22Rv1 (cell line): Measurements from ENCODE around the gene CNTLN.

Source experiments
- ZFX ChIP-seq: fragments of 450-650 bp; IDR thresholded peaks from 2 replicates; pipeline ENCODE4 v1.6.1; 2017; ENCODE audit warnings: antibody characterized with exemption, borderline replicate concordance
- TF ChIP-seq, protein P1 (sequence below): fragments of 450-650 bp; IDR thresholded peaks from 2 replicates; pipeline ENCODE4 v1.5.1; 2017; ENCODE audit warnings: mild to moderate bottlenecking

DNA sequence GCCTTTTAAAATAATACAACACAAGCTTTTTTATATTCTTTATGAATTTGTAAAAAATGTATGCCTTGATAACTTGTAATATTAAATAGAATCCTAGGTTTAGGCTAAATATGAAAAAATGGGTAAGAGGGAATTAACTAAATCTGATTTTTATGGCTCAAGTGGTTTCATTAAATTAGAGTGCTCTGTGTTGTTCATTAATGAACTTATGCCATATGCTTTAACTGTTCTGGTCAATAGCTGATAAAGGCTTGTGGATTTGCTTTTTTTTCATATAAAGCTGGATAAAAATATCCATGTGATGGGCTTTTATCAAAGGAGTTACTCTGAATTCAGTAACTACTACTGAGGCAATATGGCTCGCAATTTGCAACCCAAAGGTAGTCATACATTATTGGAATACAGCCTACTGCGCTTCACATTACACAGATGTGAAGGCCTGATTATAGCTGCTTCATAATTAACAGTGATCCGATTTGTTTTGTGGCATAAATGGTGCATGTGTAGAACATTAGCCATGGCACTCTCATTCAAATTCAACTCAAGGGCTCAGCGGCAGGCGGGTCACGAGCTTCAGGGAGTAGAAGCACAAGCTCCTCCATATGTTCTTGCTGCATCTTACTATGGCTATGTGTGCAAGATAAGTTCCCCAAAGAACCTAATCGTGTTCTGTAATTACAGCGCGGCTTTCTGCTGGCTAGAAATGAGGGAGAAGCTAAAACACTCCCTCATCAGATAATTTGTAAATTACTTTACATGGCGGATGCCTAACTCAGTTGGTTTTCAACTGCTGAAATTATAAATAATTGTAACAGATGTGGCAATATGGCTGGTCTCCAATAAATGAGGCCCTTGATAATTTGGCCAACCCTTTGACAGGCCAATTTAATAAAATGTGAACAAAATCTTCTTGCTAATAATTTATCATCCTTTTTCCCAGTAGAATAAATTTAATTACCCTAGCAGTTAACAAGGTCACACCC, 188.3 kb downstream of the CNTLN start:
- TF ChIP-seq, protein P1, sequence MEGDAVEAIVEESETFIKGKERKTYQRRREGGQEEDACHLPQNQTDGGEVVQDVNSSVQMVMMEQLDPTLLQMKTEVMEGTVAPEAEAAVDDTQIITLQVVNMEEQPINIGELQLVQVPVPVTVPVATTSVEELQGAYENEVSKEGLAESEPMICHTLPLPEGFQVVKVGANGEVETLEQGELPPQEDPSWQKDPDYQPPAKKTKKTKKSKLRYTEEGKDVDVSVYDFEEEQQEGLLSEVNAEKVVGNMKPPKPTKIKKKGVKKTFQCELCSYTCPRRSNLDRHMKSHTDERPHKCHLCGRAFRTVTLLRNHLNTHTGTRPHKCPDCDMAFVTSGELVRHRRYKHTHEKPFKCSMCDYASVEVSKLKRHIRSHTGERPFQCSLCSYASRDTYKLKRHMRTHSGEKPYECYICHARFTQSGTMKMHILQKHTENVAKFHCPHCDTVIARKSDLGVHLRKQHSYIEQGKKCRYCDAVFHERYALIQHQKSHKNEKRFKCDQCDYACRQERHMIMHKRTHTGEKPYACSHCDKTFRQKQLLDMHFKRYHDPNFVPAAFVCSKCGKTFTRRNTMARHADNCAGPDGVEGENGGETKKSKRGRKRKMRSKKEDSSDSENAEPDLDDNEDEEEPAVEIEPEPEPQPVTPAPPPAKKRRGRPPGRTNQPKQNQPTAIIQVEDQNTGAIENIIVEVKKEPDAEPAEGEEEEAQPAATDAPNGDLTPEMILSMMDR, result no peak
- TF ChIP-seq ZFX, result no peak
